Neuronal stem cell (in vitro differentiated cells): ENCODE data around the gene HTR3A.

Source experiments
- DNase-seq: peaks from one replicate; pipeline ENCODE4 v3.0.0-alpha.2; 2013; ENCODE audit warnings: low spot score
- H2AFZ ChIP-seq: one replicate; pipeline ENCODE4 v1.6.1; 2013; ENCODE audit warnings: mild to moderate bottlenecking, low read length, inconsistent platforms
- H2AK5ac ChIP-seq: 2 replicates; pipeline ENCODE4 v1.6.1; 2013; ENCODE audit warnings: low read depth, mild to moderate bottlenecking, inconsistent platforms, low read length, moderate library complexity, mixed read lengths
- H2BK120ac ChIP-seq: 2 replicates; pipeline ENCODE4 v1.6.1; 2013; ENCODE audit warnings: low read depth, mild to moderate bottlenecking, inconsistent platforms, low read length, moderate library complexity, mixed read lengths
- H2BK12ac ChIP-seq: one replicate; pipeline ENCODE4 v1.6.1; 2013; ENCODE audit warnings: low read length, inconsistent platforms
- H2BK15ac ChIP-seq: 2 replicates; pipeline ENCODE4 v1.6.1; 2013; ENCODE audit warnings: mild to moderate bottlenecking, low read length, inconsistent platforms, mixed read lengths
- H2BK5ac ChIP-seq: one replicate; pipeline ENCODE4 v1.6.1; 2013; ENCODE audit warnings: inconsistent platforms, mild to moderate bottlenecking, low read length, moderate library complexity
- H3K14ac ChIP-seq: one replicate; pipeline ENCODE4 v1.6.1; 2013; ENCODE audit warnings: low read length, inconsistent platforms
- H3K18ac ChIP-seq: 2 replicates; pipeline ENCODE4 v1.6.1; 2013; ENCODE audit warnings: low read length, inconsistent platforms
- H3K23ac ChIP-seq: 2 replicates; pipeline ENCODE4 v1.6.1; 2013; ENCODE audit warnings: low read depth, mild to moderate bottlenecking, mixed read lengths, low read length, inconsistent platforms; ENCODE audit not compliant: poor library complexity
- H3K27ac ChIP-seq: replicated peaks from 3 replicates; pipeline ENCODE4 v1.5.1; 2013; ENCODE audit warnings: low read length, inconsistent platforms
- H3K27me3 ChIP-seq, 3 experiments: 2 replicates each; pipeline ENCODE4 v1.6.1; 2013; ENCODE audit warnings: low read length in 3 of 3, mild to moderate bottlenecking in 2 of 3, inconsistent platforms in 1 of 3, low read depth in 1 of 3, mixed read lengths in 1 of 3, moderate library complexity in 1 of 3; ENCODE audit not compliant: control insufficient read depth in 3 of 3, insufficient read depth in 3 of 3
- H3K36me3 ChIP-seq, 2 donors: replicated peaks in 1 of 2; 2 replicates each; pipeline ENCODE4 v1.6.1; 2013; ENCODE audit warnings: low read length in 2 of 2; ENCODE audit not compliant: control insufficient read depth in 2 of 2, insufficient read depth in 2 of 2
- H3K4ac ChIP-seq: 2 replicates; pipeline ENCODE4 v1.6.1; 2013; ENCODE audit warnings: inconsistent platforms, mild to moderate bottlenecking, low read length, moderate library complexity
- H3K4me1 ChIP-seq, 2 donors: 1 replicate in 1 of 2; 2 replicates in 1 of 2; pipeline ENCODE4 v1.6.1; 2013; ENCODE audit warnings: low read length in 2 of 2, low read depth in 1 of 2; ENCODE audit not compliant: control insufficient read depth in 2 of 2, insufficient read depth in 1 of 2
- H3K4me2 ChIP-seq: one replicate; pipeline ENCODE4 v1.6.1; 2013; ENCODE audit warnings: mild to moderate bottlenecking, low read length, inconsistent platforms; ENCODE audit not compliant: insufficient read depth, poor library complexity, severe bottlenecking
- H3K4me3 ChIP-seq, 2 donors: 2 replicates each; pipeline ENCODE4 v1.5.1; 2013; ENCODE audit warnings: low read length in 2 of 2, mild to moderate bottlenecking in 2 of 2, inconsistent platforms in 1 of 2, moderate library complexity in 1 of 2
- H3K79me1 ChIP-seq: one replicate; pipeline ENCODE4 v1.6.1; 2013; ENCODE audit warnings: low read depth, mild to moderate bottlenecking, inconsistent platforms, low read length, moderate library complexity
- H3K9ac ChIP-seq: one replicate; pipeline ENCODE4 v1.6.1; 2013; ENCODE audit warnings: mild to moderate bottlenecking, low read depth, low read length, inconsistent platforms; ENCODE audit not compliant: poor library complexity
- H3K9me3 ChIP-seq, 2 donors: replicated peaks in 1 of 2; 2 replicates each; pipeline versions ENCODE3 to v1.6.1; 2013; ENCODE audit warnings: low read length in 2 of 2, mild to moderate bottlenecking in 2 of 2, inconsistent platforms in 1 of 2, low read depth in 1 of 2, mixed read lengths in 1 of 2, moderate library complexity in 1 of 2; ENCODE audit not compliant: control insufficient read depth in 2 of 2, insufficient read depth in 1 of 2
- H4K8ac ChIP-seq: one replicate; pipeline ENCODE4 v1.6.1; 2013; ENCODE audit warnings: low read depth, mild to moderate bottlenecking, inconsistent platforms, low read length, moderate library complexity
- H4K91ac ChIP-seq: one replicate; pipeline ENCODE4 v1.6.1; 2013; ENCODE audit warnings: low read length, low read depth, mild to moderate bottlenecking, inconsistent platforms; ENCODE audit not compliant: poor library complexity
- WGBS, 2 donors: extraction: QIAGEN DNeasy Blood & Tissue Kit; methylation state at CpG; one replicate each; pipeline ENCODE4 v1.1.7; 2013; ENCODE audit warnings: missing lambda C conversion rate in 2 of 2, mixed read lengths in 1 of 2; ENCODE audit not compliant: insufficient read length in 2 of 2, insufficient replicate concordance in 1 of 2; ENCODE audit errors: extremely low coverage in 2 of 2; 5-methylcytosine and 5-hydroxymethylcytosine counted together

Gene HTR3A

DNA sequence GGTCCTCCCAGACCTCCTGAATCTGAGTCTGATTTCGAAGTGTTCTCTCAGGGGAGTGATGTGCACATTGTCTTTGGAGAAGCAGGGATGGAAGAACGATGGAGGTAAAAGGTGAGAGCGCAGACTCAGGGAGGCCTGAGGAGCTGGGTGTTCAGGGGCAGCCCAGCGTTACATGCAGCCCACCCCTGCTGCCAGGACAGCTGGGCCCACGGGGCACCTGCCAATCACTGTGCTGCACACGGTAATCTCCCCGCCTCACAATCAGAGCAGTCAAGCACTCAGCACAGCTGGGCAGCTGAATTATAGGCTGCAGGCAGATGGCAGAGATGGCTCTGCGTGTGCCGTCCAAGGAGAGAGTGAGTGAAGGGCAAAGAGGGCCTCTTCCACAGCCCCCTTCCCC is 17.9 kb upstream of the HTR3A start:
- H4K8ac ChIP-seq, result peak overlapping the region; percentile 70
- H3K9me3 ChIP-seq, result no peaks in the 10 kb centered on the region
- H3K4me3 ChIP-seq, result peak overlapping the region in 1 of 2 donors; percentile 20
- H3K4me1 ChIP-seq, result peaks cover 0 to 5% of the 10 kb centered on the region in 2 donors
- peak overlapping the region; percentile 80 for H3K9ac ChIP-seq
- H2AFZ ChIP-seq, result no peak overlapping the region
- no peak overlapping the region for H3K4me2 ChIP-seq
- H2BK5ac ChIP-seq, result no peak overlapping the region
- peaks cover 0 to 49% (median 0%) of the 10 kb centered on the region in 3 experiments for H3K27me3 ChIP-seq
- no peak overlapping the region for H3K4ac ChIP-seq
- no peak overlapping the region for H2BK12ac ChIP-seq
- H3K18ac ChIP-seq, result peak overlapping the region; percentile 19
- H3K36me3 ChIP-seq, result no peaks in the 10 kb centered on the region
- no peak overlapping the region for H4K91ac ChIP-seq
- no peak for DNase-seq
- H2BK15ac ChIP-seq, result peak overlapping the region; percentile 69
- H3K79me1 ChIP-seq, result no peaks in the 10 kb centered on the region
- peak overlapping the region; percentile 31 for H3K14ac ChIP-seq
- no peak overlapping the region for H2BK120ac ChIP-seq
- no peak overlapping the region for H3K27ac ChIP-seq
- peak overlapping the region; percentile 68 for H2AK5ac ChIP-seq
- WGBS, 2 donors, result no CpG with 5 or more reads among the region's 9 CpGs
- peak overlapping the region; percentile 56 for H3K23ac ChIP-seq

- Histone ChIP-seq H4K8ac (no peak overlapping the region), H3K36me3 (no peaks in the 10 kb centered on the region), H2BK15ac (no peak overlapping the region), H2BK5ac (no peak overlapping the region), H2AK5ac (no peak overlapping the region), H2BK12ac (no peak overlapping the region), H3K79me1 (no peaks in the 10 kb centered on the region), H2BK120ac (no peak overlapping the region), H3K27ac (no peak overlapping the region), H3K4me2 (no peak overlapping the region), H3K18ac (no peak overlapping the region), H3K9ac (no peak overlapping the region), H3K4me3 (no peak overlapping the region), H3K23ac (no peak overlapping the region), H4K91ac (no peak overlapping the region), H3K4ac (no peak overlapping the region), H3K9me3 (no peaks in the 10 kb centered on the region), H2AFZ (no peak overlapping the region), H3K14ac (no peak overlapping the region), H3K4me1 (peaks cover 0 to 4% of the 10 kb centered on the region in 2 donors), H3K27me3 (peaks cover 0 to 41% (median 0%) of the 10 kb centered on the region in 3 experiments)
- DNase-seq, result no peak
- no CpG with 5 or more reads among the region's 9 CpGs for WGBS, 2 donors
Observed at GRCh38 chr11:113960702-113961330, 14.1 kb upstream of the HTR3A start.

GRCh38 chr11:113967361-113967760 is 7.5 kb upstream of the HTR3A start:
- H3K9me3 ChIP-seq, result no peaks in the 10 kb centered on the region
- H3K36me3 ChIP-seq, result no peaks in the 10 kb centered on the region
- no peak overlapping the region for H2AFZ ChIP-seq
- no peak overlapping the region for H3K9ac ChIP-seq
- no peak overlapping the region for H2AK5ac ChIP-seq
- H3K14ac ChIP-seq, result no peak overlapping the region
- no peak overlapping the region for H2BK120ac ChIP-seq
- H3K79me1 ChIP-seq, result no peaks in the 10 kb centered on the region
- H2BK15ac ChIP-seq, result no peak overlapping the region
- no peak overlapping the region for H3K23ac ChIP-seq
- no peak overlapping the region for H4K91ac ChIP-seq
- H3K27ac ChIP-seq, result no peak overlapping the region
- H3K4ac ChIP-seq, result no peak overlapping the region
- H3K18ac ChIP-seq, result no peak overlapping the region
- H3K27me3 ChIP-seq, result peaks cover 0 to 15% (median 0%) of the 10 kb centered on the region in 3 experiments
- H4K8ac ChIP-seq, result no peak overlapping the region
- no peak overlapping the region for H3K4me2 ChIP-seq
- no peak overlapping the region for H2BK12ac ChIP-seq
- H2BK5ac ChIP-seq, result no peak overlapping the region
- DNase-seq, result no peak
- H3K4me3 ChIP-seq, result no peak overlapping the region
- WGBS, 2 donors, result no CpG with 5 or more reads among the region's 1 CpG
- no peaks in the 10 kb centered on the region for H3K4me1 ChIP-seq

GRCh38 chr11:113971506-113972195 is 3.3 kb upstream of the HTR3A start:
- Histone ChIP-seq H4K8ac (no peak overlapping the region), H3K9me3 (no peaks in the 10 kb centered on the region), H3K14ac (no peak overlapping the region), H2BK120ac (no peak overlapping the region), H2BK15ac (no peak overlapping the region), H3K79me1 (no peaks in the 10 kb centered on the region), H3K36me3 (no peaks in the 10 kb centered on the region), H3K4me2 (no peak overlapping the region), H3K23ac (no peak overlapping the region), H2AK5ac (no peak overlapping the region), H3K9ac (no peak overlapping the region), H3K27ac (no peak overlapping the region), H3K4ac (no peak overlapping the region), H2BK5ac (no peak overlapping the region), H3K4me1 (peaks cover 2 to 11% of the 10 kb centered on the region in 2 donors), H3K18ac (no peak overlapping the region), H3K4me3 (no peak overlapping the region), H3K27me3 (peaks cover 0 to 29% (median 0%) of the 10 kb centered on the region in 3 experiments), H2BK12ac (no peak overlapping the region), H4K91ac (no peak overlapping the region), H2AFZ (no peak overlapping the region)
- no CpG with 5 or more reads among the region's 15 CpGs for WGBS, 2 donors
- DNase-seq, result no peak
